GM19193 (cell line): ENCODE results near the gene SLC9A9.

Experiments used
- POLR2A ChIP-seq: IDR thresholded peaks from 4 replicates; pipeline ENCODE4 v1.6.1; 2011; ENCODE audit not compliant: insufficient read depth, insufficient read length; ENCODE audit errors: extremely low read depth

Gene SLC9A9

DNA sequence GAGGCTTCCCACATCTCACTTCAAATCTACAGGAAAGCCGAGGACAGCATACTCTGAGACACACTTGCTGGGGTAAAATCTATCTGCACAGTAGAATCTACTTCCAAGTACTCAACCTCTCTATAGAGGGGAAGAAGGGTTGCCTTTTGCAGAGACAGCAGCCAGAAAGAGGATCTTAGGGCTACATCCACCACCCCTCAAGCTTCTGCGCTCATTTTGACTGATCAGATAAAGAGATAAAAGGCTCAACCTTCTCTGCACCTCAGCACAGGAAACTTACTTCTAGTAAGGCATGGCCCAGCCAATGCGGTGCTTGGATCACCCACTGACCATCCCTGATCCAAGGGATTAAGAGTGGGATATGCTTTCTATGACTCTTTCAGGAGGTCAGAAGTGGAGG, 6.9 kb upstream of the SLC9A9 start:
- no peak for TF ChIP-seq POLR2A

DNA sequence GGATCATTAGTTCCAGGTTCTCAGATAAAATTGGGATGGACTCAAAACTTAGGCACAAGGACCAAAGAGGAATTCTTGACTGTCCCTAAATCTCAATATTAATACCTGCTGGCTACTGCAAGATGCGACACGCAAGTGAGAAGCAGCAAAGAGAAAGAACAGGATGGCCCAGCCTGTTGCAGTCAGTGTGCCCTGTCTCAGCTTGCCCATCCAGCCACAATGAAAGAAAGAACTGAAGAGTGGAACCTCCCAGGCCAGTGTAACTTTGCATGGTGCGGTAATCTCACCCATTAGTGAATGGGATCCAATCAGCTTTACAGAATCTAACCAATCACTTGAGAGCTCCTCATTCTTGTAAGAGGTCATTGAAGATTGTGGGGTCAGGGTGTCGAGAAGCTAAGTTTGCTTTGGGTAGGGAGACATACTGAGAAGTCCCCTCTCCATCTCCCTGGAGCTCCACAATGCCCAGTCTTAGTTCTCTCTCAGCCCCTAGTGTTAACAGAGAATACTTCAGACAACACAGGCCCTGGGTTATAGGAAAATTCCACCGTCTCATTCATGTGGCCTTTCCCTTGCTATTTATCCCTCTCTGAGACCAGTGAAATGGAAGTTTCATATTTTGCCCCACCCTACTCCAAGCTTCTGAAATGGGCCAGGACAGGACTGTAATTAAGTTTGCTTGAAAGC, 3.2 kb upstream of the SLC9A9 start:
- no peak for TF ChIP-seq POLR2A

DNA sequence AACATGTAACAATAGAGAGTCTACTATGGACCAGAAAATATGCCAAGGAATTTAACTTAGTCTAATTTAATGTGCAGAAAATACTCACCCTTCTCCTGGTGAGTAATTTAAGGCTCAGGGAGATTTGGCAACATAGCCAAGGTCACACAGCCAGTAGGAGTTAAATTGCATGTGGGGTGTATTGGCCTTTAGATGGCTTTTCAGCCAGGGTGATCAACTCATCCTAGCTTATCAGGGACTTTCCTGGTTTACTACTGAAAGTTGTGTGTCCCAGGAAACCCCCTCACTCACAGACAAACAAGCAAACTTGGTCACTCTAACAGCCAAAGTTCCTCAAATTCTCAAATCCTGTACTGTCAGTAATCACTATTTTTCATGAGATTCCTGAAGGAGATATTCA, 2.6 kb upstream of the SLC9A9 start:
- no peak for TF ChIP-seq POLR2A

DNA sequence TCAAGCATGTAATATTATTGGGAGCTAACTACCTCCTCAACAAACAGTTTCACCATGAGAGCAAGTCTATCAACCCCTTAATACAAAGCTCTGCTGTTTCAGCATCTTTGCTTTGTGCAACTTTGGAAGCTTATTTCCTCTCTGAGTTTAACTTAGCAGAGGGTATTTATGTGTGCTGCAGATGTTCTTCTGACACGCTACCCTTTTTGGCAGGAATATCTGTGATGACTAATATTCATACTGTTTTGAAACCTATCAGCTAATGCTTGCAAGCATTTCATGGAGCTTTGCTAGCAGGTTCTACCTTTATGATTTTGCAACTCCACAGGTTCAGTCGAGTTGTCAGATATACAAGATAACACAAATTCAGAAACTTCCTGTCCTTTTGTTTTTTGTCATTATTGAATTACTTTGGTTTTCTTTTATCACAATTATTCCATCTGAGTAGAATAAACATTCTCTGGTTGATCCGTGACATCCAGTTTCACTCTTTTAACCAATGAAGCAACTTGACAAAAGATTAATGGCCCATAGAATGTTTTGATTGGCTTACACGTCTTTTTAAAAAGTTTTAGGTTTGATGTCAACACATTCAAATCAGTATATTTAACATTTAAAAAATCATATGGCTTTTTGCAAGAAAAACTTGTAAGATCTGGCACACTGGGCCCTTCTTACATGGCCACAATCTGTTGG, 1.7 kb upstream of the SLC9A9 start:
- TF ChIP-seq POLR2A: no peak

DNA sequence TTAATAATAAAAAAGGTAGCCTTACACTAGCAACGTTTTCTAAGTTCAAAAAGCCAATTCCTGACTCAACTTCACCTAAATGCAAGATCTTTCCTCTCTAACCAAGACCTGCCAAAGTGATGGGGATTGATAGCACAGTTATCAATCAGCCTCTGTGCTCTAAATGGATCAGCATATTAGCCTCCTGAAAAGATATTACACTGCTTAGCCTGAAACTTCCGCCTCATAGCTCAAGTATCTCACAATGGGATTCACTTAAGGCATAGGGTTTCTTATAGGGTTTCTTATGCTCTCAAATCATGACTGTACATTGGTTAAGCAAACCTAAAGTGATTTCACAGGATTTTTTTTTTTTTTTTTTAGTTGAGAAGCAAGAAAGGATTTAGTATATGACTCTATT, 436 bp upstream of the SLC9A9 start:
- no peak for TF ChIP-seq POLR2A

DNA sequence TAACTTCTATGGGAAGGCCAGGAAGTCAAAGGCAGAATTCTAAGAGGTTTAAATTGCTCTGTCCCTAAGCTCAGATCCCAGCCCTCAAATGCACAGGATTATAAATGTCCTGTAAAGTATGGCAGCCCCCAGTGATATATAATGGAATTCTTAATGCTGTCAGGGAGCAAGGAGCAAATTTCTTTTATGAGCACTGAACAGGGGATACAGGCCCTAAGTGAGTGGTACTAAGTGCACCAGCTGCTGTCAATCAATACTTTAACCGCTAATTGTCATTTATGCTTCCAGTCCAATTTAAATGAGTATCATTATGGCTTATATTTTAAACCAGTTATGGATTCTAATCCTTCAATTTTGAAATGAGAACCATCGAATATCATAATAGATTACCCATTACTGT, 4.7 kb downstream of the SLC9A9 start:
- no peak for TF ChIP-seq POLR2A

DNA sequence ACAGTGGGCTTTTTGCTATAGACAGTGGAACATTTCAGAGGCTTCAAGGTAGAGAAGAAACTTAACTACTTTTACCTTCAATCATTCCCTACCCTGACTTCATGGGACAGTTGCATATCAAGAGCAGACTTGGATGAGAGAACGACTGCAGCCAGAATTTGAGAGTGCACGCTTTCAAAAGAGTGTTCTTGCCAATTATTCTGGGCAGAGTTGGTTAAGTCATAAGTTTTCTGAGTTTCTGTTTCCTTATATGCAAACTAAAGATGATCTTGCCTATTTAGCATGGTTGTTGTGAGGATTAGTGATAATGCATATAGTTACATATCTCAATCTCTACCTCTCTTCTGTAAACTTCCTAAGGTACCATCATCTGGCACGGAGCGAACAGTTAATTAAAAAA, 7.6 kb downstream of the SLC9A9 start:
- TF ChIP-seq POLR2A: no peak

DNA sequence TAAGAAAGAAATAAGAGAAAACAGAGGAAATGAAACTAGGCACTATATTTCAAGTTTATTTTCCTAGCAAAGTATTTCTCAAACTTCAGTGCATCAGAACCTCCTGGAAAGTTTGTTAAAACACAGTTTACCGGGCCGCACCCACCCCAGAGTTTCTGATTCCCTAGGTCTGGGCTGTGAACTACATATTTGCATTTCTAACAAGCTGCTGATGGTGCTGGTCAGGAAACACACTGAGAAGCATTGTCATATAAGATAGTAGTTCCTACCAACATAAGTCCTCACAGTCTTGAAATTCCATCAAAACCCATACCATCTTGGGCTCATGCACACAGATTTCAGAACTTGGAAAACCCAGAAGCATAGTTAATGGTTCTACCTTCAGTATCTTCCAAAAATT, 8.3 kb downstream of the SLC9A9 start:
- no peak for TF ChIP-seq POLR2A

DNA sequence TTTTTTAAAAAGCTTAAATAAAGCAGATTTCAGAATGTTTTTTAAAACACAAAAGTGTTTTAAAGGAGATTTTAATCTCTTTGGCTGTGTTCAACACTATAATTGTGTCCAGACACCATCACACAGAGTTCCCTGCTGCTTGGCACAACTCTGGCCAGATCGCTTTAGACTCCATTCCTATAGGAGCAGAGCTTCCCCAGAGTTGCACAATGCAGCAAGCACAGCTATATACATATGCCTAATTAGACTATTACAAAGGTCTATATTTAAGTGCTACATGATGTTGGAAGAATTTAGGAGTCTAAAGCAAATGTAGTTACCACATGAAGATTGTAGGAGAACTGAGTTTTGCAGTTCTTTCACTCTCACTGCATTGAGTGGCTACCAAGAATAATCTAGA, 11.2 kb downstream of the SLC9A9 start:
- no peak for TF ChIP-seq POLR2A

DNA sequence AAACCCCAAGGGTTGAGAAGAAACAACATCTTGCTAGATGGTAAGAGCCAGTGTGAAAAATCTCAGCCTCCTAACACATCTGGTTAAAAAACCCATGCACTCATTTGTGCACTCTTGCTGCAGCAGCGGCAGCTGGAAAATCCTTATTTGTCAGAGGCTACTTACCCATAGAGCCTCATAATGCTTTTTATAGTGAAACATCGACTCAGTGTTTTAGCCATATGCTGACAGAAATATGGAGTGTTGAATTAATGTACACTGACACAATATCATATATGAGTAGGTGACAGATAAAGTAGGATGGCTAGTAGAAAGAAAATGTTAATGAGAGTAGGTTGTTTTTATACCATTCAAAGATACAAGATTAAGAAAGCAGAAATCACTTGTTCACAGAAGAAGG, 13.0 kb downstream of the SLC9A9 start:
- no peak for TF ChIP-seq POLR2A

DNA sequence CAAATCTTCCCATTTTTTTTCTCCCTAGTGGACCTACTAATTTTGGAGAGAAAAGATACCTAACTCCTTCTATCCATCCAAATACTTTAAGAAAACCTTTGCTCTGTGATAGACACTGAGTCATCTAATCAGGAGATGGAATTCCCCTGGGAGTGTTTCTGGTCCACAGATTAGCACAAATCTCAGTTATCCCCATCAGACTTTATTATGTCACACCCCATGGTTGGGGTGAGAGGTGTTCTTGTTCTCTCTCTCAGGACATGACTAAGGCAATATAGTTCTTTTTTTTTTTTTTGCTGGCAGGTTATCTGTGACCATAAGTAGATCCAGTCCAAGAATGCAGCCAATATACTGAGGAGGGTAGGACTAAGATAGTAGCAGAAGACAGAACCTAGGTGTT, 15.8 kb downstream of the SLC9A9 start:
- TF ChIP-seq POLR2A: no peak

DNA sequence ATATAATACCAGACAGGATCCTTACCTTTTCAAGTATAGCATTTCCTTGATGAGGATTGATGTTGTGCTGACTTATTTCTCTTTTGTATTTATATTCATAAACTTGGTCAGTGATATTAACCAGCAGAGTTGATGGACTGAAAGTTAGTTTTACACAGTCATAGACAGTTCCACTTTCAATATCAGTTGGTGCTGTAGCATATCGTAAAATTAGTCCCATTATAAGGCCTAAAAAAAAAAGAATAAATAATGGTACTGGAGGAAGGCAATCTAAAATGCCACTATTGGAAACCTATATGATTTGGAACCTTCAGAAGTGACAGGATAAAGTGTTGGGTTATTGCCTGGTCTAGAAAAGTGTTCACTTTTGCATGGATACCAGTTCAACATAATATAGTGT, 16.3 kb downstream of the SLC9A9 start:
- no peak for TF ChIP-seq POLR2A

DNA sequence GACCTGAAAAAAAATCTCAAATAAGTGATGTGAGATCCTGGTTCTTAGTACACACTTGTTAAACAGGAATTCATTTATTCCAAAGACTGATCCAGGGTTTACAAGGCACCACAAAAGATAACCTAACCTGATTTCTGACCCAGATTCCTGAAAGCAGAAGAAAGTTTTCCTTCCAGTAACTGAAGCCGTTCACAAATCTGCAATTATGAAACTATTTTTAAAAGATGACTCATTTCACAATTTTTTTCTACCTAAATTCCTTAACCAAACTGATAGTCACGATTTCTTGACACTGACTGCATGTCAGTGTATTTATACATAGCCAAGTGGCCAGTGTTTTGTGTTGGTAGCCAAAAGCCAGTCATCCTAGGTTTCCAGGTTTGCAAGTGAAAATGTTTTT, 17.1 kb downstream of the SLC9A9 start:
- TF ChIP-seq POLR2A: no peak

DNA sequence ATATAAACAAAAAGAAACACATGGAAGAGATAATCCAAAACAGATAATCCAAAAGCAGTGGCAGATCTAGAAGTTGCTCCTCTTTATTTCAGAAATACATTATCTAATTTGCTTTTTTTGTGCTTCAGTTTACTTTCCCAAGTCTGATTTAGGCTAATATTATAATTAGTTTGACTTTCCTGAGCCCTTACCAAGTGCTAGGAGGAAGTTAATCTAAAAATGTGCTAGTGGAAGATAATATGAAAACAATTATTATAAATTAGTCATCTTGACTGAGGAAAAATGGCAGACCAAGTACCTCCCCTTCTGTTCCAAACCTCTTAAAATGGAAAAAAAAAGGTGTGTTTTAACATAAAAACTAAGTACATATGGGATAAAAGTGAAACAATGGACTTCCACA, 17.5 kb downstream of the SLC9A9 start:
- TF ChIP-seq POLR2A: no peak

DNA sequence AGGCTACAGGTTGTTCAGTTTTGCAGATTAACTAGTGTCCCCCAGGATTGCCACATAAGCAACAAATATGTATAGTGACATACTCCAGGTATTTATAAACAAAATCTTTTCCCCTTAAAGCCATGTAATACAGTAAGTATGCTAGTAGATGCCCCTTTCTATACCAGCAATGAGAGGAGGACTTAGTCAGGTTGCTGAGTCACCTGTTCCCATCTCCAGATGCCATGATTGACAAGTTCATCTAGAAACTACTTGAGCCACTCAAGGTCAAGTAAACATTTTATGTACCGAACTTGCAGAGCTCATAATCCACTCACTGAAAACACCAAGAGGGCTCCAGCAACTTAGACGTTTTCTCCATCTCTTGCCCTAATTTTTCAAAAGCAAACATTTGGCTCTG, 18.2 kb downstream of the SLC9A9 start:
- TF ChIP-seq POLR2A: no peak

DNA sequence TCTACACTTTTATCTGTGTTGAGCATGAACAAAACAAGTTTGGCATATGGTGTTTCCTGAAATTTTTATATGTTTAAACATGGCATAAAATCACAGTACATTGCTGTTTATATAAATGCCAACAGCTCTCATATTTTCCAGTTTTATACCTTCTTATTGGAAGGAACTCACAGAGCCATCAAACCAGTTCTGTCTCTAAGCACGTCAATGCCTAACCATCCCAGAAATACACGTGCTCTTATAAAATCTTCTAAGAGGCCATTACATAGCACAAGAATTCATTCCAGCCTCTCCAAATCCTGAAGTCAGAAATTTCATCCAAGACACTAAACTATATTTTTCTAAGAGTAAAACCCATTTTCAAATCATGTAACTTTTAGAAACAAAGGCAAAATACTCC, 20.8 kb downstream of the SLC9A9 start:
- no peak for TF ChIP-seq POLR2A

DNA sequence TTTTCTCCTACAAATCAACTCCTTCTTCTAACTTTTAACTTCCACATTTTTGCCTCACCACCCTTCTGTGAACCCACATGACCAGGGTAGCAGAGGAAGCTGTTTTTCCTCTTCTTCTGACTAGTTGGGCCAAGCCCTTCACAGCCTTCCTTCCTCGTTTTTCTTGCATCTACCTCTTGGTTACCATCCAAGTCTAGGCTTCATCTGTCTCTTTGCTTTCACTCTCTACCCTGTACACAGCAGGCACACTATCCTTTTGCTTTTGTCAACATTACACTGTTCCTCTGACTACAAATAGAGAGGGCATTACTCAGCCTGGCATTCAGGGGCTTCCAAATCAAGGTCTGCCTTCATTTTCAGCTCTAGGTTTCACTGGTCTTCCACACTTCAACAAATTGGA, 22.0 kb downstream of the SLC9A9 start:
- TF ChIP-seq POLR2A: no peak

DNA sequence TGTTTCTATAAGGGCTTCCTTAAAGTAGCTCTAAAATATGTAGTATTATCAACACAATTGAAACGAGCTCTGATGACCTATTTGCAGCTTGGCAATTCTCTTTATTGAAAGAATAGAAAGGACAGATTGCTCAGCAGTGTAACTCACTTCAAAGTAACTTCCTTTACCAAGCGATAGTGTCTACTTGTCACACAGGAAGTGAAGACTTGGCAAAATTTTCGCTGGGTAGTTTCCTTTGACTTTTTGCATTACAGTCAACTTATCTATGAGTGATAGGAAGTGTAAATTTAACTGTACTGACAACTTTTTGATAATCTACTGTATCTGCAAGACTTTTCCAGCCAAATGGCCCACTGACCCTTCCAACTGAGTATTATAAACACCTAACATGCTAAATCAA, 22.8 kb downstream of the SLC9A9 start:
- no peak for TF ChIP-seq POLR2A
